GM19467 (cell line): ENCODE data around the gene C1RL.

Experiments used
- ATAC-seq: cut with Tn5 transposase; IDR thresholded peaks from one replicate; pipeline ENCODE4 v1.9.1; 2021; ENCODE audit warnings: mild to moderate bottlenecking, moderate library complexity; ENCODE audit not compliant: unreplicated experiment

C1RL gene, protein sequence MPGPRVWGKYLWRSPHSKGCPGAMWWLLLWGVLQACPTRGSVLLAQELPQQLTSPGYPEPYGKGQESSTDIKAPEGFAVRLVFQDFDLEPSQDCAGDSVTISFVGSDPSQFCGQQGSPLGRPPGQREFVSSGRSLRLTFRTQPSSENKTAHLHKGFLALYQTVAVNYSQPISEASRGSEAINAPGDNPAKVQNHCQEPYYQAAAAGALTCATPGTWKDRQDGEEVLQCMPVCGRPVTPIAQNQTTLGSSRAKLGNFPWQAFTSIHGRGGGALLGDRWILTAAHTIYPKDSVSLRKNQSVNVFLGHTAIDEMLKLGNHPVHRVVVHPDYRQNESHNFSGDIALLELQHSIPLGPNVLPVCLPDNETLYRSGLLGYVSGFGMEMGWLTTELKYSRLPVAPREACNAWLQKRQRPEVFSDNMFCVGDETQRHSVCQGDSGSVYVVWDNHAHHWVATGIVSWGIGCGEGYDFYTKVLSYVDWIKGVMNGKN

DNA sequence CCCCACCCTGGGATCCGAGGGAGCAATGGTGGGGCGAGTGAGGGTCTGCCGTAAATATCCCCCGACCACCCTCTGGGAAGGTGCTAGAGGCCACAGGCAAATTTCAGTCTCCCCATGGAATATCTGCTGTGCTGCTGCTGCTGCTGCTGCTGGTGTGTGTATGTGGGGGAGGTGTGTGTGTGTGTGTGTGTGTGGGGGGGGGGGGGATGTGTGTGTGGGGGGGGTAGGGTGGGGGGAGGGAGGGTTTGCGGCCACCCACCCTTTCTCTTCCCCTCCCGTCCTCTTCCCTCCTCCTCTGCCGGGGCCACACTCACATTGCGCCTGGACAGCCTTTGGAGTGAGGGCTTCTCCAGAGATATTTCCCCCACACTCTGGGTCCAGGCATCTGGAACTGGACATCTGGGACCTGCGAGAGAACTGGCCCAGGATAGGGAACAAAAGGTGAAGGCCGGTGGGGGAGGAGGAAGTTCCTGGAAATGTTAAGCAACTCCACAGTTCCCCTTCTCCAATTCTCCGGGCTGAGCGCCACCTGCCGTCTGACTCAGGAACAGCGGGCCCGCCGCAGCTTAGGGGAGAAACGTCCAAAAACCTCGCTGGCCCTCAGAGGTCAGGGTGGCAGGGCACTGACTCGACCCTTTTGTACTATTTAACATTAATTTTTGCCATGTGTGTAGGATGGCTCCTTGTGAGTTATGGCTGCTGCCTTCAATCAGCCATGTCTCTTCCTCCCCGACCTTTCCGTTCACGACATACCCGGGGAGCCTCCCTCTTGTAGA is at the start of gene C1RL:
TSS of gene C1RL (minus strand) at position 419 of the 776 bp plus-strand sequence. CDS start at position 385, 34 bp downstream.
- ATAC-seq, result peak; percentile 7

DNA sequence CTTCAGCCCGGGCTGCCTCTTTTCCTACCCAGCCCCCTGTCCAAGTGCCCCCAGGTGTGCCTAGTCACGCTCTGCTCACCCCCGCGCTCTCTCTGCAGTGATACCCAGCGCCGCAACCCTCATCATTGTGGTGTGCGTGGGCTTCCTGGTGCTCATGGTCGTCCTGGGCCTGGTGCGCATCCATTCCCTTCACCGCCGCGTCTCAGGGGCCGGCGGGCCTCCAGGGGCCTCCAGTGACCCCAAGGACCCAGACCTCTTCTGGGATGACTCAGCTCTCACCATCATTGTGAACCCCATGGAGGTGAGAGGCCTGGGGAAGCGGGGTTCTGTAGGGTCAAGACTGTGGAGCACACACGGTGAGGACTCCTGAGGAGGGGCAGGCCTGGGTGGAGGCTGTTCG is 48.4 kb upstream of the C1RL start:
- no peak for ATAC-seq

DNA sequence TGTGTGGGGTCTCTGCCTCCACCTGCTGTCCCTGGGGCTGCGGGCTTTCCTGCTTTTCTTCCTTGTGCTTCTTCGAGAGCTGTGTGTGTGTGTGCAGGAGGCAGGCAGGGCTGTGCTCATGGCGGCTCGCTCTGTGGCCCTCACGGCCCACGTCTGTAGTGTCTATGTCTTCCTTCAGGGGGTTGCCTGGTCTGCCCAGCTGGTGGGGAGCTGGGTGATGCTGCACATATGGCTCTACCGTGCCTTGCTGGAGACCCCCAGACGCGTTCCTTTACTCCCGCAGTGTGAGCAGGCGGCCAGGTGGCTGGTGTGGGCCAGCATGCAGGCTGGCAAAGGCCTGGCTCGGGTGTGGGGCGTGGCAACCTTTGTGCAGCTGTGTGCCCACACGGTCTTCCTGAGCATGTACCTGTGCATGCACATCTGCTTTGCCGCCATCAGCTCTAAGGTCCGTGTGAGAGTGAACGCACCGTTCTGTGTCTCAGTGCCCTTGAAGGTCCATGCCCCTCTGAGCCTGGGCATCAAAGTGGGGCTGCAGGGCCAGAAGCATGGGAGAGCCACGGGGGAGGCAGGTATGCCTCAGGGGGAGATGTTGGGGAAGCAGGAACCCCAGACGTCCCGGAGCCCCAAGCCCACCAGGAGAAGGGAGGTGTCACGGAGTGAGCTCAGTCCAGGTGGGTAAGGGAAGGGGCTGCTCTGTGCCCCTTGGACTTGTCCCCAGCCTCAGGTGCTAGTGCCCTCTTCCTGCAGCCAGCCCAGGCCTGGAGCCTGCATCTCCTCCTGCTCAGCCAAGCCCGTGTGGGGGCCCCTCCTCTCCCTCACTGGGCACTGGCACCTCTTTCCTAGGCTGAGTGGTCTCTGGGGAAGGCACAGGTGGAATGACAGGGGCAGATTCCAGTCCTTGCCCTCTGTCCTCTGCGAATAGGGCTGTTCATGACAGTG is 47.5 kb upstream of the C1RL start:
- no peak for ATAC-seq

DNA sequence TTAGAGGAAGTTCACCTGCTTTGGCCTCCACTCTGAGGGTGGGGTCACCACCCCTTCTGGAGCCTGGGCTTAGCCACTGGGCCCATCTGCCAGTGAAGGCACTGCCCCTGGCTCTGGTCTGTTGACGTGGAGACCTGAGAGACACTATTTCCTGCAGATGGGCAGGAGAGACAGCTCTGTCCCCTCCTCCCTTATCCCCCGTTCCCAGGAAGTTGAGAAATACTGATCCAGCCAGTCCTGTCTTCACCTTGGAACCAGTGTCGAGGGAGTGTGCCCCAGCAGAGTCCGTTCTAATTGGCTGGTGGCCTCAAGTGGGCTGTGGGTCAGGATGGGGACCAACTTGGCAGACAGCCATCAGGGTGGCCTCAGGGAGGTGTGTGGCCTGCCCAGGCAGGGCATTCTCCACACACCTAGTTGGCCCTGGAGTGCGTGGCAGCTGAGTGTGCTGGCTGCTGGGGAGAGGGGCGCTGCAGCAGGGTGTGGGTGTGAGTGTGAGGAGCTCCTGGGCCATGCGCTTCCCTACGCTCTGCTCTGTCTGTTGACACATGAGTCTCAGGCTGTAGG is 46.5 kb upstream of the C1RL start:
- ATAC-seq, result no peak

DNA sequence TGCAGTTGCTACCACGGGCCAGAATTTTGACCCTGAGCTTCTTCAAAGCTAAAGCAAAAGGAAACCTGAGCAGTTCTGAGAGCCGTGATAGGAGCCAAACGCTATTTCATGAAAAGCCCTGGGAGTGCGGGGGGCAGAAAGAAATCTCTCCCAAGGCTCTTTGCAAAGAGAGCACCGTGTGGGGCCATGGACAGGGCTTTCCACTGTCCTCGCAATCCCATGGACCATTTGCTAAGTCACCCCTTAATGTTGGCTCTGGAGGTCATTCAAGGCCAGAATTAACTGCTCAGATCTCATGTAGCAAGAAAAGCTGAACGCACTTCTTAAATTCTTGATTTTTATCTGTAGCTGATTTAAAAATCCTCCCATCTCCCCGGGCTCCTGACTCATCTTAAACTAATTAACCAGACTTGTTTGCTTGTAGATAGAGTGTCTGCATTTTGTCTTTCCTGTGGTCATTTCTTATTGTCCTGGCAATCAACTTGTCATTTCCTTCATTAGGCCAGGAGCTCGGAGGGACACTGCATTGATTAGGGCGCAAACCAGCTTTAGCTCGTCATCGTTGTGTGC is 46.0 kb upstream of the C1RL start:
- no peak for ATAC-seq

DNA sequence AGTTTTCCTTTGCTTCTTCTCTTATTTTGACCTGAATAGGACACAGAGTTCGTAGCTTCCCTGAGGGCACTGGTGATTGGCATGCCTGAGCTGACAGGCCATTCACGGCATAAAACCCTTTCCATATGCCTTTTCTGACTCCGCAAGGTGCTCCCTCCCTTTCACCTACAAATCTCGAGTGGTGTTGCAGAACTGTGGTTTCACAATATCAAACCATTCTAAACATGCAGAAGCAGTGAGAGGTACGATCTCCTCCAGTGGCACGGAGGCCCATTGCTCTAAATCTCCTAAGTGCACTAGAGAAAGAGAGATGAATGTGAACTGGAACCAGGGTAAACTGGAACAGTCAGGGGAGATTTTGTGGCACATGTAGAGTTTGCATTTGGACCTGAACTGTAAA is 45.0 kb upstream of the C1RL start:
- ATAC-seq, result no peak

DNA sequence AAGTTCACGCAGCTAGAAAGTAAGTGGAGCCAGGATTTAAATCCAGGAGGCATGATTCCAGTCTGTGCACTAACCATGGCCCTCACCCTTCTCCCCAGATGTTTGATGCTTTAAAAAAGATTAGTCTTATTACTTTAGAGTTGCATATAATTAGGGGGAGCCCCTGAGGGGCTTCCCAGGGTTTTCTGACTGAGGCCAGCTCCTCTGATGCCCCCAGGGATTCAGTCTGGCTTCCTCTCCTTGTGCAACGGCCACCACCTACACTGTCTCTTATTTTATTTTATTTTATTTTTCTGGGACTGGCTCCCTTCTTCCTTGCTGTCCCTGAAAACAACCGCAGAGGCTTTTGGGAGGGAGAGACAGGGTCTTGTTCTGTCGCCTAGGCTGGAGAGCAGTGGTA is 43.8 kb upstream of the C1RL start:
- no peak for ATAC-seq

DNA sequence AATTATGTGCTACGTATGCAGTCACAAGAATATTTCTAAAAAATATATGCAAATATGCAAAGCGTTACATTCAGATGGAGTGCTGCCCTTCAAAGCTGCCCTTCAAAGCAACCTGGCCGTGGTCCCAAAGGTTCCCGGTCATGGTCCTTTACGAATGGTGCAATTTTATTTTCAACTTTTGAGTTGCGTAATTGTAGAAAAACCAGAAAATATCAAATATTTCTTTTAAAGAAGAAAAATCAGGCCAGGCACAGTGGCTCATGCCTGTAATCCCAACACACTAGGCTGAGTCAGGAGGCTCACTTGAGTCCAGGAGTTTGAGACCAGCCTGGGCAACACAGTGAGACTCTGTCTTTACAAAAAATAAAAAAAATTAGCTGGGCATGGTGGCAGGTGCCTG is 42.5 kb upstream of the C1RL start:
- no peak for ATAC-seq

DNA sequence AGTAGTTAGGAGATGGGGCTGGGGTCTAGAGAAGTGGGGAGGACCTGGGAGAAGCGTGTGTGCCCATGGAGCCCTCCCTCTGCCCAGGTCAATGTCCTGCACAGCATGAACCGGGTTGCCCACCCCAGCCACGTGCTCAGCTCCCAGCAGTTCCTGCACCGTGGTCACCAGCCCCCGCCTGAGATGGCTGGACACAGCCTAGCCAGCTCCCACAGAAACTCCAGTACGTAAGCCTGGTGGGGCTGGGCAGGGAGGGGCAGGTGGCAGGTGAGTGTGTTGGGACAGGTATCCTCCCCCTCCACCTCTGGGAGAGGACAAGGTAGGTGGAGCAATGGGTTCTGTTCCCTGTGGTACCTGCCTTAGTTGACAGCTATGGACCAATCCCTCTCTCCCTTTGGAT is 41.8 kb upstream of the C1RL start:
- ATAC-seq, result no peak

DNA sequence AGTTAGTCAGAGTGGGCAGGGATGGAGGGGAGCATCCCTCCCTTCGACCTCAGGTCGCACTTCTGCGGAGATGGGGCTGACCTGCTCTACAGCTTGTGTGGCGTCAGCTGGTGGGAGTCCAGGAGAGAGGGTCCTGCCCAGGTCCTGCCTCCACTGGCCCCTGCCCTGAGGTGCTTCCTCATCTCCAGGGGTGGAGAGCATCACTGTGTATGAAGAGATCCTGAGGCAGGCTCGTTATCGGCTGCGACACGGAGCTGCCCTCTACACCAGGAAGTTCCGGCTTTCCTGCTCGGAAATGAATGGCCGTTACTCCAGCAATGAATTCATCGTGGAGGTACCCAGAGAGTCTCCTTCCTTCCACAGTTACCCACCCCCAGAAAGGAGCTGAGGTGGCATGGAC is 41.3 kb upstream of the C1RL start:
- ATAC-seq, result no peak

DNA sequence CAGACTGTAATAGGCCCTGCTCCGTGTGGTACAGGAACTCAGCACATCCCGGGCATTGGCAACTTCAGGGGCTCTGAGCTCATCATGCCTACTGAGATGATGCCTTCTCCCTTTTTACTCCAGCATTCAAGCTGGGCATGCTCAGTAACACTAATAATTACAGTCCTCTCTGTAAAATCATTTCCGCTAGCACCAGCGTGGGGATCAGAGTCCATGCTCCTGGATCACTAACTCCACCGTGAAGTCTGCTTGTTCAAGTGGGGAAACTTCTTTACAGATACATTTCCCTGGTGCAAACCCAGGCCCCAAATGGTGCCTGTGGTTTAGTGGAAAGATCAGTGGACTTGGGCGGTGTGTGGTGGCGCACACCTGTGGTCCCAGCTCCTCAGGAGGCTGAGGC is 37.9 kb upstream of the C1RL start:
- no peak for ATAC-seq

DNA sequence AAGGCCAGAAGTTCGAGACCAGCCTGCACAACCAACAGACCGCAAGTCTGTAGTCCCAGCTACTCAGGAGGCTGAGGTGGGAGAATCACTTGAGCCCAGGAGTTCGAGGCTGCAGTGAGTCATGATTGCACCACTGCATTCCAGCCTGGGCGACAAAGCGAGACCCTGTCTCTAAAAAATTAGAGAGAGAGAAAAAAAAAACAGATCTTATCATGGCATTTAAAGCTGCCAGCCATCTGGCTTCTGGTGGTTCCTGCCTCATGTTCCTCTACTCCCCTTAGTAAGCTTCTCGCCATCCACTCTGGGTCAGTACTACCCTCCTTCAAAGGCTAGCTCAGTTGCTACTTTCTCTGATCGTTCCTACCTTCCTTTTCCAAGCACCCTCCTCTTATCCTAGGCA is 37.2 kb upstream of the C1RL start:
- no peak for ATAC-seq

DNA sequence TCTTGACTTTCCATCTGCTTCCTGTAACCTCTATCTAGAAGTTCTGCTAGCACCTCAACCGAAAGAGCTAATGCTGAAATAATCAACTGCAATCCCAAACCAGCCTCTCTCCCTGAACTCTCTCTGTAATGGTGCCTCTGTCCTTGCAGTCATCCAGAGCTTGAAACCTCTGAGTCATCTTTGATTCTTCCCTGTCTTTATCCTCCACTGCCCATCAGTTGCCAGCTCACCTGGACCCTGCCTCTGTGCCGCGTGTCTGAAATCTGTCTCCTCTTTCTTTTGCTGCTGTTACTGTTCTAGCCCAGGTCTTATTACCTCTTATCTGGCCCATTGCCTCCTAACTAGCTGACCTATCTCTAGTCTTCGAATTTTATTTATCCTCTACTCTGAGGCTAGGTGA is 36.7 kb upstream of the C1RL start:
- no peak for ATAC-seq

DNA sequence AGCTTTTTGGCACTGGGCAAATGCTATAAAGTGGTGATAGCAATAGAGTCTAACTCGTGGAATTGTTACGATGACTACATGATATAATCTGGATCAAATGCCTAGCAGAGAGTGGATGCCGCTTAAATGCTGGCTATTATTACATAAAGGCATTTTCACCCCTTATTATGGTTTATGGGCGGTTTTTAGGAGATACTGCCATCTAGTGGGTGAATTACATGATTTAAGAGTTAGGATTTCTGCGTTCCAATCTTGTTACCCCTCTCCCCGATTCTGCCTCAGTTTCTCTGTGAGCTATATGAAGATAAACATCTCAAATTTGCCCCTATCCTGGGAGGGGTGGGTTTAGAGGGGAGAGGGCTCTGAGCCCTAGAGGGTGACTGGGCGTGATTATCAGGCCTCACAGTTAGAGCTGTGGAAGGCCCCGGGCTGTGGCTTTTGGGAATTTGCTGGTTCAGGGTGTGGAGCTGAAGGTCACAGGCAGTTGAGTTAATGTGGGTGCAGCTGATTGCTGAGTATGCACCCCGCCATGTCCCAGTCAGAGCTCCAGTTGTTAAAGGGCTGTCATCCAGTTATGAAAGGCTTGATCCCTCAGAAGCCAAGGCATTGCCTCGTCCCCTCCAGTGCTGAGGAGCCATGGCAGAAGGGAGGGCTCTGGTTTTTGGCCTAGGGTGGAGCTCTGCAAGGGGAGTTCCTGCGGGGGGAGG is 35.6 kb upstream of the C1RL start:
- no peak for ATAC-seq

DNA sequence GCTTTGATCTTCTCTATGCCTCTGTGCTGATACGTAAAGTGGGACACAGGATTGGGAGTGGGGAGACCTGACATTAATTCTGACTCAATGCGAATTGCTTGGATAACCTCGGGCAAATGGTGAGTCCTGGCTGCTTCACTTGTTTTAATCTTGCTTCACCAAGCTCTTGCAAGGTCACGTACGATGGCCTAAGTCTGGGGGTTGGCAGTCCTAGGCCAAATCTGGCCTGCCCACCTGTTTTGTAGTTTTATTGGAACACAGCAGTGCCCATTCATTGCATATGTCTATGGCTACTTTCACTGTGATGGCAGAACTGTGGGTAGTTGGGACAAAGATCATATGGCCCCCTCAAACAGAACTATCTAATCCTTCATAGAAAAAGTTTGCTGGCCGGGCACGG is 34.5 kb upstream of the C1RL start:
- ATAC-seq, result no peak

DNA sequence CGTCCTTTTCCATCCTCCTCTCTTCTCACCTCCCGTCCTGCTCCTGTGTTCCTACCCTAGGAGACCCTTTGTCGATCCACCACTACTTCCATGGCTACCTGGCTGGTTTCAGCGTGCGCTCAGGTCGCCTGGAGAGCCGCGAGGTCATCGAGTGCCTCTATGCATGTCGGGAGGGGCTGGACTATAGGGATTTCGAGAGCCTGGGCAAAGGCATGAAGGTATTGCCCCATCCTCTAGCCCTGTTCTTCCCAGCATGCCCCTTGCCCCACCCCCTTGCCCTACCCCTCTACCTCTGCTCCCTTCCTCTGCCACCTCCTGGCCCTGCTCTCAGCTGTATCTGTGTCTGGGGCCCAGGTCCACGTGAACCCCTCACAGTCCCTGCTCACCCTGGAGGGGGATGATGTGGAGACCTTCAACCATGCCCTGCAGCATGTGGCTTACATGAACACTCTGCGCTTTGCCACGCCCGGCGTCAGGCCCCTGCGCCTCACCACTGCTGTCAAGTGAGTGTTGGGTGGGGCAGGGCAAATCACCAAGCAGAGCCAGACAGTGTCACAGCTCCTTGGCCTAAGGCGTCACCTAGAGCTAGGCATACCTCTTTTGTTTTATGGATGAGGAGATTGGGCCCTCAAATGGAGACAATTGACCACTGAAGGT is 33.9 kb upstream of the C1RL start:
- no peak for ATAC-seq

DNA sequence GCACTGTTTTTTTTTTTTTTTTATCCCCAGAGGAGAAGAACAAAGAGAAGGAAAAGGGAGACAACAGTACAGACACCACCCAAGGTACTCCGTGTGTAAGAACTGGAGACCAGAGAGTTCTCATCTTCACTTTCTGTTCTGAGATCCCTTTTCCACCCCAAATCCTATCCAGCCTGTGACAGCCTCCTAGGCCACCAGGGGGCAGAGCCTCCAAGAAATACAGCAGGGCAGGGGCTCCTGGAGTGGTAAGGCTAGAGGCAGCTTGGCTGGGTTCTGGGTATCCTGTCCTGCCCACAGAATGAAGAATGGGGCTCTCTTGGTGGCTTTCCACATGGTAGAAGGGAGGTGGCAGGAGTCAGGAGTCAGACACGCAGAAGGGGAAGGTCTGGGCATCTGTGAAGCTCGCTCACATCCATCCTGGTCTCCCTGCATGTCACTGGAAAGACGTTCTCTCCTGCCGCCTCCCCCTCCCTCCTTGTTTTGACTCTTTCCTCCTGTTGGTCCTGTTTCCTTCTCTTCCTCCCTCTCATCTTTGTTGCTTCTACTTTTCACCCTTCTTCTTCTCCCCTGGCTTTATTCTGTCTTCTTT is 33.1 kb upstream of the C1RL start:
- ATAC-seq, result no peak

DNA sequence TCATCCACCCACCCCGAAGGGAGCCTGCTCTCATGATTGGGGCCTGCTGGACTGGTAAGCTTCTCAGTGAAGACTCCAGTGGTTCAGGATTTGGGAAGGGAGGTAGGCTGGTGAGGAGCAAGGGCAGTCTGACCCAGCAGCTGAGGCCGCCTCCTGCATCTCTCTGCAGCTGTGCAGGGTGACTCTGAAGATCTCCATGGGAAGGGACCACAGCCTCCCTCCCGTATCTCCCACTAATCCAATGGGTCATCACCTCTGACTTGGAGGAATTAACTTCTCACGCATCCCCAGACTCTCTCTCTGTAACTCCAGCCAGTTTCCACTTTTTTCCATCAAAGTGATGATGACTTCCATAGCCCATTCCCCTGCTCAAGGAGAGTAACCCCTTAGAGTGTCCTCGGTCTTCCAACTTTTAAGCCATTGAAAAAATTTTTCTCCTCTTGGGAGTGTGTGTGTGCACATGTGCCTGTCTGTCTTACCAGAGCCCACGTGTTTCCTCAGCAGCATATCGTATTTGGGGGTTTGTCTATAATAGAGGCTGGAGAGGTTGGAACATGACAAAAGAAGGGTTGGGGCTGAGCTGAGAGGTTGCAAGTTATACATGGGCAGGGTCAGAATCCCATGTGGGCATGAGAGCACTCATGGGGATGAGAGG is 32.5 kb upstream of the C1RL start:
- ATAC-seq, result no peak
